NCI-H1694 treated with DMSO at 0.1 percent for 48 hours (cell line): ENCODE results near the gene ZFYVE1.
"Not testable (repeated sequence)": the region's sequence is repeated elsewhere in the genome, so short reads cannot be mapped to it uniquely, and the experiment has no call there.

Experiments
- DNase-seq: peaks from one replicate; lab custom pipeline; 2025; lab: John Stamatoyannopoulos, UW

ZFYVE1 gene, protein sequence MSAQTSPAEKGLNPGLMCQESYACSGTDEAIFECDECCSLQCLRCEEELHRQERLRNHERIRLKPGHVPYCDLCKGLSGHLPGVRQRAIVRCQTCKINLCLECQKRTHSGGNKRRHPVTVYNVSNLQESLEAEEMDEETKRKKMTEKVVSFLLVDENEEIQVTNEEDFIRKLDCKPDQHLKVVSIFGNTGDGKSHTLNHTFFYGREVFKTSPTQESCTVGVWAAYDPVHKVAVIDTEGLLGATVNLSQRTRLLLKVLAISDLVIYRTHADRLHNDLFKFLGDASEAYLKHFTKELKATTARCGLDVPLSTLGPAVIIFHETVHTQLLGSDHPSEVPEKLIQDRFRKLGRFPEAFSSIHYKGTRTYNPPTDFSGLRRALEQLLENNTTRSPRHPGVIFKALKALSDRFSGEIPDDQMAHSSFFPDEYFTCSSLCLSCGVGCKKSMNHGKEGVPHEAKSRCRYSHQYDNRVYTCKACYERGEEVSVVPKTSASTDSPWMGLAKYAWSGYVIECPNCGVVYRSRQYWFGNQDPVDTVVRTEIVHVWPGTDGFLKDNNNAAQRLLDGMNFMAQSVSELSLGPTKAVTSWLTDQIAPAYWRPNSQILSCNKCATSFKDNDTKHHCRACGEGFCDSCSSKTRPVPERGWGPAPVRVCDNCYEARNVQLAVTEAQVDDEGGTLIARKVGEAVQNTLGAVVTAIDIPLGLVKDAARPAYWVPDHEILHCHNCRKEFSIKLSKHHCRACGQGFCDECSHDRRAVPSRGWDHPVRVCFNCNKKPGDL

DNA sequence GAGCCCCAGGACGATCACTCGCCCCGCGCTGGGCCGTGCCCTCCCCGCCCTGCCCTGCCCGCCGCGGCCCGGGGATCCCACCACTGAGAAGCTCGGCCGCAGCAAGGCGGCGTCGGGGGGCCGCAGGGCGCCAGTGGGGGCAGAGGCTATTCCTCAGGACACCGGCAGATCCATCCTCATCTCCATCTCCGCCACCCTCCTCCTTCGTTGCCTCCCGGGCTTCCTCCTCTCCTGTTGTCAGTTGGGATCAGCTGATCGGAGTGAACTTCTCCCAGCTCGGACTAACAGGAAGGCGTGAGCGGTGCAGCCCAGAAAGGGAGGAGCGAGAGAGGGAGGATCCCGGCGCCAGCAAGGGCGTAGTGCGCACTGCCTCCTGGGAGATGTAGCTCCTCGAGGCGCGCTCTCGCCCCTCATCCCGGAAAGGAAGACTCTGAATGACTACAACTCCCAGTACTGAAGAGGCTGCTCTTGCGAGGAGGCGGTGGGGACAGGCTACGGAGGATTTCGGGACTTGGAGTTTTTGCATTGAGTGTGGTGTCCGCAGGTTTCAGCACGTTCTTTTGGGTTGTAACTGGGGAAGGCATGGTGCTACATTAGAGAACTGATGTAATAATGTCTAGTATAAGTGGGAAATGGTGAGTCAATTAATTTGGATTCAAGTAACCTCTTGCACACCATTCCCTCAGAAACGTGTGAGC lies at the start of gene ZFYVE1:
TSS of gene ZFYVE1 (minus strand) at position 262 of the 698 bp plus-strand sequence. CDS start 2,598 bp downstream, outside the sequence.
- peak; percentile 99 for DNase-seq

DNA sequence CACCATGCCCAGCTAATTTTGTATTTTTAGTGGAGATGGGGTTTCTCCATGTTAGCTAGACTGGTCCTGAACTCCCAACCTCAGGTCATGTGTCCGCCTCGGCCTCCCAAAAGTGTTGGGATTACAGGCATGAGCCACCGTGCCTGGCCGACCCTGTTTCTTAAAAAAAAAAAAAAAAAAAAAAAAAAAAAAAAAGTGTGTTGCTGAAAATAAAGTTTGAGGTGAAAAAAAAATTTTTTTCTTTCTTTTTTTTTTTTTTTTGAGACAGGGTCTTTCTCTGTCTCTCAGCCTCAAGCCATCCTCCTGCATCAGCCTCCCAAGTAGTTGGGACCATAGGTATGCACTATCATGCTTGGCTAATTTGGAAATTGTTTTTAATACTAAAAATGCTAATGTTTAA lies 42.7 kb upstream of the ZFYVE1 start:
- DNase-seq, result no peak

DNA sequence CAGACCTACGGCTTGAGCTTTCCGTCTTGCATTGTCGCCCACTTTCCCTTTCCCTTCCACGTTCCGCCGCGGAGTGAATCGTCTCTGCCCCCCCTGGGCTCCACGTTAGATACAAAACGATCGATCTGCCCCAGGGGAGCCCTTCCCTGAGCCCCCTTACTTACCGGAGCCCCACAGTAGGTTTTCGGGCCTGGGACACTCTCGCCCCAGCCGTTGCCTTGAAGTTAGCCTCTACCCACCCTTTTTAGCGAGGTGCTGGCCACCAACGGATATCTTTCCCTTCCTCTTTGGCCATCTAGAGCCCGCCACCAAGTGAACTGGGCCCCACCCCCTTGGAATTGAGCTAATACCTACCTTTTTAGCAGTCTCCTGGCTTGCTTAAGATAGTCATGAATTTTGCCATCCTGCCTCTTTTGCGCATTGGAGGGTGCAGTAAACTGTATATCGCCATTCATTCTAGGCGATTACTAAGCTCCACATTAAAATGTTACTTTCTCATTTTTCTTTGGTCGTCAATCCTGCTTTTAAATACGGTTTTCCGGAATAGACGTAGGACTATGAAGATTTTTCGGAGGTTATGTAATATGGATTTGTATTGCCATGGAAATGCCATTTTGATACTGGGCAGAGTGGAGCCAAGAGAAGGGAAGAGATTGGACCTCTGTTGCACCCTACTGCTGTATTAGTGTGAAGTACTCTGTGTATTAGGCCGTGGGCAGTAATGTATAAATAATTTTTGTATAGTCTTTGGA lies 32.2 kb upstream of the ZFYVE1 start:
- peak; percentile 35 for DNase-seq

DNA sequence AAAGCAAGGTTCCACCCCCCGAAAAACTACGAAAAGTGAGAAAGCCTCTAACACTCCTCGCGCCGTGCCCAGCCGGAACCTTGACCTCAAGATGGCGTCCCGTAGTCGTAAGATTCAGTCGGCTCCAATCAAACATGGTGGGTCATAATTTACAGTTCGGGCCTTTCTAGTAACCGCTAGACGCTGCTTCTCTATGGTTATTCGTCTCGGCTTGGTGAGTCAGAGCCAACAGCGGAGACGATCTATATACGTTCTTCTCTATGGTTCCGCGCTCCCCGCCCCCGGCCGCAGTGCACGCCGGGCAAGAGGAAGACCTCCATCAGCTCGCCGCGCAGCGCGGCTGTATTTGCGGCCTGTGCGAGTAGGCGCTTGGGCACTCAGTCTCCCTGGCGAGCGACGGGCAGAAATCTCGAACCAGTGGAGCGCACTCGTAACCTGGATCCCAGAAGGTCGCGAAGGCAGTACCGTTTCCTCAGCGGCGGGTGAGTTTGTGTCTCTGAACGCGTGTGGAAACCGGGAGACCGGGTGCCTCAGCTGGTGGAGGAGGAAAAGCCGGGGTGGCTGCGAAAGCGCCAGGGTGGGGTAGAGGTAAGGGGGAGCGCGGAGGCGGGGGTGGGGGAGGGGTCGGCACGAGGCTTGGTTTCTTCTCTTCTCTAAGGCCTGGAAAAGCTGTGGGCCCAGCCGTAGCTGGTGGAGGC lies 31.5 kb upstream of the ZFYVE1 start, which contains the start of gene RBM25:
TSS of gene RBM25 (plus strand) at position 311 of the 698 bp plus-strand sequence. CDS start 13,108 bp downstream, outside the sequence.
- DNase-seq, result peak; percentile 100

DNA sequence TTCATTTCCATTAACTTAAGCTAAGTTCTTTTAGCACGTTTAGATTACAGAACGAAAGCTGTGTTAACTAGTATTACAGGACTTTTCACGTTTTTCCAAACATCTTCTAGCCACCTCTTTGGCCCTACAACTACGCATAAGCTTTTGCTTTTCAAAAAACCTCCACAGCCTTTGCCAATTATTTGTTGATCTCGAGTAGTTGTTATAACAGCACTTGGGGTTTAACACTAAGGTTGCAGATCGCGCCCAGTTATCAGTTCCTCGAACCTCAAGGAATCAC lies 31.0 kb upstream of the ZFYVE1 start:
- DNase-seq, result no peak

DNA sequence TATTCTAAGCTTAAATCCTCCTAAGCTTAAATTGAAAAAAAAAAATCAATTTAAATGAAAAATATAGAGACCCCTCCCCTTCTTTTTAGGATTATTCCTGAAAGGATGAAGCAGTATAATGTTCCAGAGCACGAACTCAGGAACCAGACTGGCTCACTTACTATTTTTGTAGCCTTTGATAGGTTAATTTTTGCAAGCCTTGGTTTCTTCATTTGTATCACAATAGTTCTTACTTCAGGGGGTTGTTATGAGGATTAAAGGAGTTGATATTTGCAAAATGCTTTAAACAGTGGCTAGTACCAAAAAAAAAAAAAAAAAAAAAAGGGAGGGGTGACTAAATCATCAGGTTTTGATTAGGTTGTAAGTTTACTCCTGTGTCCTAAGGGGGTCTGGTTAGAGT lies 28.3 kb upstream of the ZFYVE1 start:
- DNase-seq, result no peak

DNA sequence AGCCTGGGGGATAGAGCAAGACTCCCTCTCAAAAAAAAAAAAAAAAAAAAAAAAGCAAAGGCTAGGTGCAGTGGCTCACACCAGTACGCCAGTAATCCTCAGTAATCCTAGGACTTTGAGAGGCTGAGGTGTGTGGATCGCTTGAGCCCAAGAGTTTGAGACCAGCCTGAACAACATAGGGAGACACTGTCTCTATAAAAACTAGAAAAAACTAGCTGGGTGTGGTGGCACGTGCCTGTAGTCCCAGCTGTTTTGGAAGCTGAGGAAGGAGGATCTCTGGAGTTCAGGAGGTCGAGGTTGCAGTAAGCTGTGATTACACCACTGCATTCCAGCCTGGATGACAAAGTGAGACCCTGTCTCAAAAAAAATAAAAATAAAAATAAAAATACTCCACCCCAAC lies 22.5 kb upstream of the ZFYVE1 start:
- no peak for DNase-seq

DNA sequence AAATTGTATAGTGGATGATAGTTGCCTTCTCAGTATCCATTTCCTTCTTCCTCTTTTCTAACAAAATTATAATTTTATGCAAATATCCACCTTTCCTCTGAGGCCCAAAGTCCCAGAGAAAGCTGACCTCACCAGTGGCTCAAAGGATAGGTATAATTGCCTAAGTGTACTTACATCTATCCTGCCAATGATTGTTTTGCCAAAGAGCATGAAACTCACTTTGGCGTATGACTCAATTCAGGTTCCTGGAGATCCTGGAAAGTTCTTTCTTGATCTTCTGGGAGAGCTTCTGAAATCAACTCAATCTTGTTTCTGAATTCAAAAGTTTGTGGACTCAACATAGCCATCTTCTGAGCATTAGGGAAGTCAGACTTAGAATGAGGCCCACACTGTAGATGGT lies 20.9 kb upstream of the ZFYVE1 start:
- no peak for DNase-seq

DNA sequence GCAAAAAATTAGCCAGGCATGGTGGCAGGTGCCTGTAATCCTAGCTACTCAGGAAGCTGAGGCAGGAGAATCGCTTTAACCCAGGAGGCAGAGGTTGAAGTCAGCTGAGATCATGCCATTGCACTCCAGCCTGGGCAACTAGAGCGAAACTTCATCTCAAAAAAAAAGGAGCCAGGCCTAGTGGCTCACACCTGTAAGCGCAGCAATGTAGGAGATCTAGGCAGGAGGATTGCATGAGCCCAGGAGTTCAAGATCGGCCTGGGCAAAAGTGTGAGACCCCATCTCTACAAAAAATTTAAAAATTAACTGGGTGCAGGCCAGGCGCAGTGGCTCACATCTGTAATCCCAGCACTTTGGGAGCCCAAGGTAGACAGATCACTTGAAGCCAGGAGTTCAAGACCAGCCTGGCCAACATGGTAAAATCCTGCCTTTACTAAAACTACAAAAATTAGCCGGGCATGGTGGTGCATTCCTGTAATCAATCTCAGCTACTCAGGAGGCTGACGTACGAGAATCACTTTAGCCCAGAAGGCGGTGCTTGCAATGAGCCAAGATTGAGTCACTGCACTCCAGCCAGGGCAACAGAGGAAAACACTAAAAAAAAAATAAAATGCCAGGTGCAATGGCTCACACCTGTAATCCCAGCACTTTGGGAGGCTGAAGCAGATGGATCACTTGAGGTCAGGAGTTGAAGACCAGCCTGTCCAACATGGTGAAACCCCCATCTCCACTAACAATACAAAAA lies 10.0 kb upstream of the ZFYVE1 start:
- DNase-seq, result not testable (repeated sequence)

DNA sequence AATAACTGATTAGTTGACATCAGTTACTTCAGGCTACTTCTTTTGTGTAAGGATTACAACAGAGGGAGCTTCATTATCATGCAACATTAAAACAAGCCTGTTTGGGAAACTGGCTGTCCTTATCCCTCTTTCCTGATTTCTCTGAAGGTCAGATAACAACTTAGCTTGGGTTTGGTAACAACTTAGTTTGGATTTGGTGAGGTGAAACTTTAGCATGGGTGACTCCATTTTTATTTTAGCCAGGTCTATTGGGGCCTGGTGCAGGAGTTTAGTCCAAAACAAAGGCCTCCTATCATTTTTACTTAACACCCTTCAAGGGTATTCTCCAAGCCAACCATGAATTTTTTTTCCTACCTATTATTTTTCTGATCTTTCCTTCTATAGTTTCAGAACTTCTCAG lies 1.1 kb upstream of the ZFYVE1 start:
- DNase-seq, result no peak

DNA sequence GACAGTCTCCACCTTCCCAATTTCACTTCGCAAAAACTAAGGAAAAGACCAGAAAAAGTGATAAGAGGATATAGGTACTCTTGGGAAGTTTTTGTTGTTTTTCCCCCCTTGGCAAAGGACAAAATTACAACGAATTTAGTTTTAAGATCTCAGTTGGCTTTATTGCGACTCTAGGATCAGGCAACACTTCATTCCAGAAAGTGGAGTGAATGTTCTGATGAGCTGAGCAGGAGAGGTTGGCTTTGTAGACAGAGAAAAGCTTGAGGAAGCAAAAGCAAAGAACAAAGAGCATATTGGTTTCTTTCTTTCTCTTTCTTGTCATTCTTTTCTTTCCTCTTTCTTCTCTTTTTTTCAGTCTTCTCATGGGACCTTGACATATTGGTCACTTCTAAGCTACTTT lies 640 bp upstream of the ZFYVE1 start:
- DNase-seq, result no peak

DNA sequence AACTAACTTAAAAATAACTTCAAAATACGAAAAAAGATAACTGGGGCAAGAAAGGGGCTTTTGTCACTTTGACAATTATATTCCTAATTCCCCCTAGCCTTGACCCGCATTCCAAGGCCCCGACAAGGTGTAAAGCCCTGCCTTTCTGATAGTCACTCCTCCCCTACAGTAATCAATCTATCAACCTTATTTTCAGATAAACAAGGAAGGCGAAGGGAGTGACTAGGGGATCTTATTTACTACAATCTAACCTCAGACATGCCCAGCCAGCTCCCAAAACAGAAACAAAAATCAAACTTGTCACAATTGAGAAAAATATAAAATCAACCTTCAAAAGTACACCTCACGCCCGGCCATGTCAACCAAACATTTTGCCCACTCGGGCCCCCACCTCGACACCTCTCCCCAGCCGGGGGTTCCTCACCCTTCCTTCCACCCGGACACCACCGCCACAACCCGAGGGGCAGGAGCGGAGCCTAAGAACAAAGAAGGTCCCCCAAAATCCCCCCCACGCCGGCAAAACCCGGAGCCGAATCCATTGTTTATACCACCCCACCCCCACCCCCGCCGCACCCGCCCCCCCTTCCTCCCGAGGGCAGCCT lies 562 bp downstream of the ZFYVE1 start:
- DNase-seq, result no peak

DNA sequence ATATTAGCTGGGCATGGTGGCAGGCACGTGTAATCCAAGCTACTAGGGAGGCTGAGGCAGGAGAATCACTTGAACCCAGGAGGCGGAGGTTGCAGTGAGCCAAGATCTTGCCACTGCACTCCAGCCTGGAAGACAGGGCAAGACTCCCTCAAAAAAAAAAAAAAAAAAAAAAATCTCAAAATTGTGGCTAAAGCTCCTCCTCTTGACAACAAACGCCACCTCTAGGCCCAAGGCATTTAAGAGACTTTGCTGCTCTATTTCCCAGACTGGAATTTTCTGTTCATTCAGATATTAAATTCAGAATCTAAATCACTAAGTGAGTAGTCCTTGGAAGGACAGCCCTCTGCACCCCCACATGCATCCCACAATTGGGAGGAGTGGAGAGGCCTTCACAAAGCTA lies 1.4 kb downstream of the ZFYVE1 start:
- DNase-seq, result no peak

DNA sequence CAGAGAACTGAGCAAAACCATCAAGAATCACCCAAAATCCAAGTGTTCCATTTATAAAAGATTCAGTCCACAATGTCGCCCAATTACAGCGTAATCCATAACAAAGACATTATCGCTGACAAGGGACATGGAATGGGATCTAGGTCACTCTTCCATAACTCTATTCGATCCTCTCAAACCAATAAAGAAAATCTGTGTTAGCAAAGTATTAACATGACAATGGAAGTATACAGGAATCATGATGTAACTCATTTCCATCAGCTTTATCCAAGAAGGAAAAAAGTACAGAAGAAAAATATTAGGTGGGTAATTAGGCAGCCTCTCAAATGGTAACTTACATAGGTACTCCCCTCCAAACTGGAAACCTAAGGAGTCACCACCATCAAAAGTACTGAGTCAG lies 4.9 kb downstream of the ZFYVE1 start:
- no peak for DNase-seq

DNA sequence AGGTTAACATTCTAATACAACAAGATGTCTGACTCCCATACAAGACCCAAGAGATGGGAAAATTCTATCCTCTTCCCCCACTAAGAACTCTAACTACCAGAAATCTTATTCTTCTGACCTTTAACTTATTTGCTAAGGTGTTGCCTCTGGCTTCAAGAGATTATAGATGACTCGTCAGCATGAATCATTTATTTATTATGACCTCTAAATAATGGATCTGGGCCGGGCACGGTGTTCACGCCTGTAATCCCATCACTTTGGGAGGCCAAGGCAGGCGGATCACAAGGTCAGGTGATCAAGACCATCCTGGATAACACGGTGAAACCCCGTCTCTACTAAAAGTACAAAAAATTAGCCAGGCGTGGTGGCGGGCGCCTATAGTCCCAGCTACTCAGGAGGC lies 10.9 kb downstream of the ZFYVE1 start:
- DNase-seq, result not testable (repeated sequence)

DNA sequence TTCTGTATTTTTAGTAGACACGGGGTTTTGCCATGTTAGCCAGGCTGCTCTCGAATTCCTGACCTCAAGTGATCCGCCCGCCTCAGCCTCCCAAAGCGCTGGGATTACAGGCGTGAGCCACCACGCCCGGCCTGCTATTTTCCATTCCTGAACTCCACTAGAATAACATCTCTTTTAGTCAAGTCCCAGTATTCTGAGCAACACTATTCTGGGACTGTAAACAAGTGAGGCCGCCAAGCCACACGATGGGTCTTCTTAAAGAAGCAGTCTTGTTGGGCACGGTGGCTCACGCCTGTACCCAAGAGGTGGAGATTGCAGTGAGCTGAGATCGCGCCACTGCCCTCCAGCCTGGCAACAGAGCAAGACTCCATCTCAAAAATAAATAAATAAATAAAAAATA lies 11.4 kb downstream of the ZFYVE1 start:
- not testable (repeated sequence) for DNase-seq

DNA sequence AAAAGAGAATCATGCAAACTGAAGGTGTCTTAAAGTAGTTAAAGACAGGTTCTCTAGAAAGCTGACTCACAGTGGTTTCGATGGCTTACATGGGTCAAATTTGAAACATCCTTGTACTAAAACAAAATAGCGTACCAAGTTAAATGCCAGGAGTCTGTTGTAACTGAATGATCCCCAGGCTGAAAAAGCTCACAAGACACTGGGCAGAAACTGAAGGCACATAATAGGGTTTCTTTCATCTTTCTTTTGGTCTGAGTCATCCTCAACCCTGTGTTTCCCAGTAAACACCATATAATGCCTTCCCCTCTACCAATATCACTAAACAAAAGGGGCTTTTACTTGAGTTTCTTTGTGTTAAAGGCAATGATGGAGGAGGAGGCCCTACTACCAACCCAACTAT lies 12.8 kb downstream of the ZFYVE1 start:
- no peak for DNase-seq

DNA sequence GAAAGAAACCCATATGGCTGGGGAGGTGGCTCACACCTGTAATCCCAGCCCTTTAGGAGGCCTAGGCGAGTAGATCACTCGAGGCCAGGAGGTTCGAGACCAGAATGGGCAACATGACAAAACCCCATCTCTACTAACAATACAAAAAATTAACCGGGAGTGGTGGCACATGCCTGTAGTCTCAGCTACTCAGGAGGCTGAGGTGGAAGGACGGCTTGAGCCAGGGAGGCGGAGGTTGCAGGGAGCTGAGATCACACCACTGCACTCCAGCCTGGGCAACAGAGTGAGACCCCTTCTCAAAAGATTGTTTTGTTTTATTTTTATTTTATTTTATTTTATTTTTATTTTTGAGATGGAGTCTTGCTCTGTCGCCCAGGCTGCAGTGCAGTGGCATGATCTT lies 15.7 kb downstream of the ZFYVE1 start:
- DNase-seq, result not testable (repeated sequence)

DNA sequence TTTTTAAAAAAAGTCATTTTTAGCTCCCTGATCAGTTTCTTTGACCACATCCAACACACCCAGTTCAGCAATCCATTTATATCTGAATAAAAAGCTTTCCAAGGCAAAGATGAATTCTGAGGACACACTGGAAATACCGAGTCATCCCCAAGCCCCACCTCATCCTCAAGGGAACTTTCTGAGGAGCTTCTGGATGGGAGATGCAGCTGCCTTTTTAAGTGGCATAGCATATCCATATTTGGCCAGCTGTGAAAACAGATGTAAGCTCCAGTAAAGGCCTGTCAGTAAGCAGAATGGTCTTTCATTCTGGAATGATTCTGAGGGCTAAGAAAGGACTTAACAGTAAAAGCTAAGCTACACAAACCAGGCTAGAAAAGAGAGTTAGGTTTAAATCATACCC lies 18.4 kb downstream of the ZFYVE1 start:
- DNase-seq, result no peak

DNA sequence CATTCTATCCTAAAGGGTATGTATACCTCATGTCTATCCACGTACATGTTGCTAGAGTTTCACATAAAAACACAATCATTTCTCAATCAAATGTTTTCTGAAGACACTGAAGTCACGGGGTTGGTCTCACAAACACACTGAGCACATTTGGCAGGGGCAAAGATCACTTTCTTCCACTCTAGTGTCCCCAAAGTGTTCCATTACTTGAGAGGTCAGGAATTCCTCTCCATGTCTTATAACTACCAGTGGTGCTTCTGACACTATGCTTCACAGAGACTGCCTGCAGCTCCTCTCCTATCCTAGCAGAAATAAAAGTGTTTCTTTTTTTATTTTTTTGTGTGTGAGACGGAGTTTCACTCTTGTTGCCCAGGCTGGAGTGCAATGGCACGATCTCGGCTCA lies 19.1 kb downstream of the ZFYVE1 start:
- DNase-seq, result no peak
